ENCODE data around the gene SLC13A3. TPM values are rescaled to one million over a fixed set of nuclear protein-coding genes. Genes with fewer than 3 reads are reported as not detected.

The SLC13A3 gene
- total RNA-seq, 3 donors from 2014 or later = 0.27 to 0.54 TPM; not detected in 1

DNA sequence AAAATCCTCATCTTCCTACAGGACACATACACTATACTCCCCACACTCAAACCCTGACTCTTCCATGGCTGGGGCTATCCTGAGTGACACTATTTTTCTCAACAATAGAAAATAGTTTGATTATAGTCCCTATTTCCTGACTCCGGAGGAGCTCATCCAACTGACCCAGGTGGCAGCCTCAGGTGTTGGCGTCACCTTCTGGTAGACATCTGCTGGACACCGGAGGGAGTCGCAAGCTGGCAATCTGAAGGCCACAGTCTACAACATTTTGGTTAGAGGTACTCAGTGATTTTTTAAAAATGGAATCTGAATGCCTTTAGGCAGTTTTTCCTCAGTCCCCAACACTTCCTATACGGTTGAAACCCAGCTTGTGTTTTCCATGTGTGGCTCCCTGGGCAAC is 68.6 kb downstream of the SLC13A3 start:
- Histone ChIP-seq H3K4me1 (ENCODE audit: low read depth) (no peaks in the 10 kb centered on the region), H3K9me3 (no peaks in the 10 kb centered on the region), H3K4me3 (no peak overlapping the region), H3K36me3 (ENCODE audit: low read depth) (no peaks in the 10 kb centered on the region)
- no peak for DNase-seq
- intact Hi-C loops (cut with DNase I, micrococcal nuclease) = no loop called here
- TF ChIP-seq, protein P1, sequence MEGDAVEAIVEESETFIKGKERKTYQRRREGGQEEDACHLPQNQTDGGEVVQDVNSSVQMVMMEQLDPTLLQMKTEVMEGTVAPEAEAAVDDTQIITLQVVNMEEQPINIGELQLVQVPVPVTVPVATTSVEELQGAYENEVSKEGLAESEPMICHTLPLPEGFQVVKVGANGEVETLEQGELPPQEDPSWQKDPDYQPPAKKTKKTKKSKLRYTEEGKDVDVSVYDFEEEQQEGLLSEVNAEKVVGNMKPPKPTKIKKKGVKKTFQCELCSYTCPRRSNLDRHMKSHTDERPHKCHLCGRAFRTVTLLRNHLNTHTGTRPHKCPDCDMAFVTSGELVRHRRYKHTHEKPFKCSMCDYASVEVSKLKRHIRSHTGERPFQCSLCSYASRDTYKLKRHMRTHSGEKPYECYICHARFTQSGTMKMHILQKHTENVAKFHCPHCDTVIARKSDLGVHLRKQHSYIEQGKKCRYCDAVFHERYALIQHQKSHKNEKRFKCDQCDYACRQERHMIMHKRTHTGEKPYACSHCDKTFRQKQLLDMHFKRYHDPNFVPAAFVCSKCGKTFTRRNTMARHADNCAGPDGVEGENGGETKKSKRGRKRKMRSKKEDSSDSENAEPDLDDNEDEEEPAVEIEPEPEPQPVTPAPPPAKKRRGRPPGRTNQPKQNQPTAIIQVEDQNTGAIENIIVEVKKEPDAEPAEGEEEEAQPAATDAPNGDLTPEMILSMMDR (IDR thresholded peaks at IDR 0.05) = no peak
- ATAC-seq = no peak

DNA sequence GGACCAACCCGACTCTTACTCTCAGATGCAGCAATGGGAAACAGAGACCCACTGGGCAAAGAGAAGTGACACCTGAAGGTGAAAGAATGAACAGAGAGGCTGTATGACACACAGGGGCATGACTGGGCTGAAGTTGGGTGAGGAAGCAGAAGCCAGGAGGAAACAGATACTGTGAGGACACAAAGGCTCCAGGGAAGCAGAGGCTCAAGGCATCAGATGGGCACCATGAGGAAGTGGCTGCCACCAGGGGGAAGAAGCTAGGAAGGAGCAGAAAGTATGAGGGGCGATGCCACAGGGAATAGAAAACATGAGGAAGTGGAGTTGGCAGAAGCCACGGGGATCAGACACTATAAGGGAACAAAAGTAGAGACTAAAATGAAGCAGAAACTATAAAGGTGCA is 69.9 kb downstream of the SLC13A3 start:
- Histone ChIP-seq H3K36me3 (ENCODE audit: low read depth) (no peaks in the 10 kb centered on the region), H3K9me3 (no peaks in the 10 kb centered on the region), H3K4me3 (no peak overlapping the region), H3K4me1 (ENCODE audit: low read depth) (no peaks in the 10 kb centered on the region)
- DNase-seq (no peak), ATAC-seq (no peak)
- intact Hi-C loops (cut with DNase I, micrococcal nuclease) = no loop called here
- TF ChIP-seq, protein P1 (IDR thresholded peaks at IDR 0.05) = no peak

DNA sequence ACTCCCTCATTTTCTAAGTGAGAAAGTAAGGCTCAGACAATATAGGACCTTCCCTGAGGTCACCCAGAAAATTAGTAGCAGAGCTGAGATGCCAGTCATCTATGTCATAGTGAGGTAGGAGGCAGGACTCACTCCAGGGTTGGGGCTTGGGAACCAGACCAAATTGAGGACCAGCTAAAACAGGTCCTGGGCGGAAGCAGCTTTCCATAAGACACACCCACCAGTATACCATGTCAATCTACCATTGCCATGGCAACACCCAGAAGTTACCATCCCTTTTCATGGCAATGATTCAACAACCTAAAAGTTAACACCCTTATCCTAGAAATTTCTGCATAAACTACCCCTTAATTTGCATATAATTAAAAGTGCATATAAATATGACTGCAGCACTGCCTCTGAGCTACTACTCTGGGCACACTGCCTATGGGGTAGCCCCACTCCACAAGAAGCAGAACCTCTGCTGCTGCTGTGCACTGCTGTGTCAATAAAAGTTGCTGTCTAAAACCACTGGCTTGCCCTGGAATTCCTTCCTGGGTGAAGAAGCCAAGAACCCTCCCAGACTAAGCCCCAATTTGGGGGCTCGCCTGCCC is 70.5 kb downstream of the SLC13A3 start:
- no peaks in the 10 kb centered on the region for H3K4me1 ChIP-seq (ENCODE audit: low read depth)
- no peak overlapping the region for H3K4me3 ChIP-seq
- H3K36me3 ChIP-seq (ENCODE audit: low read depth) = no peaks in the 10 kb centered on the region
- ATAC-seq = no peak
- intact Hi-C loops (cut with DNase I, micrococcal nuclease) = no loop called here
- TF ChIP-seq, protein P1 (IDR thresholded peaks at IDR 0.05) = no peak
- no peak for DNase-seq
- no peaks in the 10 kb centered on the region for H3K9me3 ChIP-seq

DNA sequence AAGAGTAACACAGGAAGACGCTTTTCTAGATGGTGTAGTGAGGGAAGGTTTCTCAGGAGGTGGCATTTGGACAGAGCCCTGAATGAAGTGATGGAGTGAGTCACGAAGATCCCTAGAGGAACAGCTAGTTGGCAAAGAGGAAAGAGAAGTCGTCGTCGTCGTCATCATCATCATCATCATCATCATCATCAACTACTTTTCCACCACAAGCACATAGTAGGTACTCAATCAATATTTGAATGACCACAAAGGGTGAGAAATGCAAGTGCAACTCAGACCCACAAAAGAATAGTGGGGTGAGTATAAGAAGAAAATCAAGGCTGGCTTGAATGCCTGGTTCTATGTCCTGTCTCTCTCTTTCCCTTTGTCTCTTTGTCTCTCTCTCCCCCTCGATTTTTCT is 72.5 kb downstream of the SLC13A3 start:
- no peak overlapping the region for H3K4me3 ChIP-seq
- TF ChIP-seq, protein P1 (IDR thresholded peaks at IDR 0.05) = no peak
- intact Hi-C loops (cut with DNase I, micrococcal nuclease) = no loop called here
- H3K4me1 ChIP-seq (ENCODE audit: low read depth) = no peaks in the 10 kb centered on the region
- no peaks in the 10 kb centered on the region for H3K36me3 ChIP-seq (ENCODE audit: low read depth)
- no peak for ATAC-seq
- H3K9me3 ChIP-seq = no peaks in the 10 kb centered on the region
- no peak for DNase-seq

DNA sequence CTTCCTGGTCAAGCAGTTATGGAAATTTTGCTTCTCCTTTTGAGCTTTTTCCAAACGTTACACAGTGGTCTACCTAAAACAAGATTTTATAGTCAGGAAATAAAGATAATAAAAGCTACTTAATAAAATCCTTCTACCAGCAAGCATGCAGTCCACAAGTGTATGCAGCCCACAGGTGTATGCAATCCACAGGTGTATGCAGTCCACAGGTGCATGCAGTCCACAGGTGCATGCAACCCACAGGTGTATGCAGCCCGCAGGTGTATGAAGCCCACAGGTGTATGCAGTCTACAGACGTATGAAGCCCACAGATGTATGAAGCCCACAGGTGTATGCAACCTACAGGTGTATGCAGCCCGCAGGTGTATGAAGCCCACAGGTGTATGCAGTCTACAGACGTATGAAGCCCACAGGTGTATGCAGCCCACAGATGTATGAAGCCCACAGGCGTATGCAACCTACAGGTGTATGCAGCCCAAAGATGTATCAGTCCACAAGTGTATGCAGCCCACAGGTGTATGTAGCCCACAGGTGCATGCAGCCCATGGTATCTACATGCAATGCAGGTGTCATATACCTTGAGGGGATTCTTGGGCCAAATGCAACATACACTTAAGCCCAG is 74.4 kb downstream of the SLC13A3 start:
- no peaks in the 10 kb centered on the region for H3K36me3 ChIP-seq (ENCODE audit: low read depth)
- no peaks in the 10 kb centered on the region for H3K9me3 ChIP-seq
- no peak for ATAC-seq
- H3K4me3 ChIP-seq = no peak overlapping the region
- no peak for DNase-seq
- H3K4me1 ChIP-seq (ENCODE audit: low read depth) = no peaks in the 10 kb centered on the region
- TF ChIP-seq, protein P1 (IDR thresholded peaks at IDR 0.05) = no peak
- intact Hi-C loops (cut with DNase I, micrococcal nuclease) = no loop called here

Data from mucosa of descending colon (tissue), 3 donors.